ENCODE measurements around the gene ZFP36L1. TPM values are rescaled to one million over a fixed set of nuclear protein-coding genes. Genes with fewer than 3 reads are reported as not detected.

The ZFP36L1 gene
- total RNA-seq, 1 experiment from 2014 or later: 304 TPM

GRCh38 chr14:68789821-68790643 lies 2.8 kb downstream of the ZFP36L1 start:
- RAD21 ChIA-PET (ENCODE audit: low non-redundant PET in 1 of 2, low total read pairs in 2 of 2, uncharacterized antibody in 2 of 2, unreplicated experiment in 2 of 2): interaction anchor here in 1 of 2 experiments (1.0 kb wide), 1 partner anchor 542 kb away, joined by 3 read pairs; no protein-coding TSS in a partner anchor
- H3K4me1 ChIP-seq (ENCODE audit: control insufficient read depth in 1 of 2, insufficient read depth in 2 of 2, low read length in 2 of 2): peaks cover 50 to 83% of the 10 kb centered on the region in 2 experiments
- intact Hi-C loops (cut with micrococcal nuclease): loop anchor here (5.0 to 10.0 kb wide), 2 partner anchors 425 to 648 kb away; no protein-coding TSS in a partner anchor
- peak overlapping the region; percentile 81 for H3K4me2 ChIP-seq (ENCODE audit: low read length)
- DNase-seq (ENCODE audit: low read depth, low spot score) (no peak), ATAC-seq (no peak)
- peaks cover 73% of the 10 kb centered on the region for H3K79me2 ChIP-seq (ENCODE audit: insufficient read depth, low read length)
- peaks cover 9% of the 10 kb centered on the region; the same call in 1 of the 2 replicates for H4K20me1 ChIP-seq (ENCODE audit: insufficient read depth)
- peak overlapping the region; percentile 94 for H3K9ac ChIP-seq (ENCODE audit: low read length)
- no peaks in the 10 kb centered on the region for H3K27me3 ChIP-seq (ENCODE audit: insufficient read depth, low read length)
- H3K27ac ChIP-seq (ENCODE audit: low read depth, low read length): peak overlapping the region; percentile 99
- peak overlapping the region; percentile 83 to 89 for H3K4me3 ChIP-seq (replicated peaks in 1 of 2; ENCODE audit: low read depth in 1 of 2, low read length in 2 of 2)
- CTCF ChIA-PET: interaction anchor here (0.6 to 1.6 kb wide), 3 partner anchors 54 to 542 kb away, joined by 3 to 8 read pairs (median 3); no protein-coding TSS in a partner anchor
- TF ChIP-seq POLR2AphosphoS5 (IDR thresholded peaks at IDR 0.05; ENCODE audit: low read depth, low read length) (peak; percentile 60), EGR1 (IDR thresholded peaks at IDR 0.05; ENCODE audit: low read depth) (no peak)
- H3K9me2 ChIP-seq (ENCODE audit: insufficient read depth): no peaks in the 10 kb centered on the region
- no peak overlapping the region for H2AFZ ChIP-seq (ENCODE audit: low read depth, low read length, poor library complexity, severe bottlenecking)
- no TSS peak for BruUV-seq (replicated peaks)
- peaks cover 29 to 43% of the 10 kb centered on the region in 2 experiments for H3K36me3 ChIP-seq (ENCODE audit: control insufficient read depth in 1 of 2, insufficient read depth in 2 of 2, low read length in 2 of 2)
- no peaks in the 10 kb centered on the region for H3K9me3 ChIP-seq (ENCODE audit: control insufficient read depth in 1 of 2, insufficient read depth in 1 of 2, low read depth in 1 of 2, low read length in 2 of 2)
- POLR2A ChIA-PET: interaction anchor here (0.8 to 7.1 kb wide), 7 partner anchors 10 to 540 kb away, joined by 3 to 120 read pairs (median 3); no protein-coding TSS in a partner anchor

GRCh38 chr14:68788996-68789820 lies 3.7 kb downstream of the ZFP36L1 start:
- H4K20me1 ChIP-seq (ENCODE audit: insufficient read depth): peaks cover 9% of the 10 kb centered on the region; the same call in 1 of the 2 replicates
- ATAC-seq (peak; percentile 14), DNase-seq (ENCODE audit: low read depth, low spot score) (no peak)
- no peaks in the 10 kb centered on the region for H3K9me3 ChIP-seq (ENCODE audit: control insufficient read depth in 1 of 2, insufficient read depth in 1 of 2, low read depth in 1 of 2, low read length in 2 of 2)
- ChIA-PET RAD21 (ENCODE audit: low non-redundant PET in 1 of 2, low total read pairs in 2 of 2, uncharacterized antibody in 2 of 2, unreplicated experiment in 2 of 2) (interaction anchor here (0.7 to 1.0 kb wide), 2 partner anchors 541 to 608 kb away, joined by 3 read pairs; no protein-coding TSS in a partner anchor), POLR2A (interaction anchor here (0.8 to 7.1 kb wide), 9 partner anchors 9 to 856 kb away, joined by 3 to 120 read pairs (median 7); no protein-coding TSS in a partner anchor), CTCF (interaction anchor here (0.9 to 1.6 kb wide), 5 partner anchors 36 to 541 kb away, joined by 3 to 10 read pairs (median 4); no protein-coding TSS in a partner anchor)
- peaks cover 58 to 83% of the 10 kb centered on the region in 2 experiments for H3K4me1 ChIP-seq (ENCODE audit: control insufficient read depth in 1 of 2, insufficient read depth in 2 of 2, low read length in 2 of 2)
- peaks cover 29 to 43% of the 10 kb centered on the region in 2 experiments for H3K36me3 ChIP-seq (ENCODE audit: control insufficient read depth in 1 of 2, insufficient read depth in 2 of 2, low read length in 2 of 2)
- BruUV-seq (replicated peaks): no TSS peak
- H2AFZ ChIP-seq (ENCODE audit: low read depth, low read length, poor library complexity, severe bottlenecking): no peak overlapping the region
- intact Hi-C loops (cut with micrococcal nuclease): loop anchor here (1.0 to 10.0 kb wide), 2 partner anchors 424 to 541 kb away; no protein-coding TSS in a partner anchor
- TF ChIP-seq CTCF (IDR thresholded peaks at IDR 0.05 in 2 of 3, conservative IDR thresholded peaks at IDR 0.05 in 1 of 3; ENCODE audit: borderline replicate concordance in 1 of 3, insufficient read depth in 1 of 3, low read depth in 2 of 3, low read length in 2 of 3) (peak in 2 of 3 experiments; percentile 67 to 74; a peak in 4 of 6 replicates), TCF7L2 (IDR thresholded peaks at IDR 0.05; ENCODE audit: borderline replicate concordance, extremely low read depth, insufficient read depth, insufficient read length) (no peak), RAD21 (IDR thresholded peaks at IDR 0.05; ENCODE audit: low read depth) (no peak), POLR2AphosphoS5 (IDR thresholded peaks at IDR 0.05; ENCODE audit: low read depth, low read length) (0 out of 2 replicates have a peak, but pooled peaks have one; percentile 61)
- peak overlapping the region; percentile 99 for H3K27ac ChIP-seq (ENCODE audit: low read depth, low read length)
- peak overlapping the region; percentile 94 for H3K9ac ChIP-seq (ENCODE audit: low read length)
- peak overlapping the region; percentile 83 to 89 for H3K4me3 ChIP-seq (replicated peaks in 1 of 2; ENCODE audit: low read depth in 1 of 2, low read length in 2 of 2)
- no peaks in the 10 kb centered on the region for H3K9me2 ChIP-seq (ENCODE audit: insufficient read depth)
- peak overlapping the region; percentile 81 for H3K4me2 ChIP-seq (ENCODE audit: low read length)
- no peaks in the 10 kb centered on the region for H3K27me3 ChIP-seq (ENCODE audit: insufficient read depth, low read length)
- peaks cover 65% of the 10 kb centered on the region for H3K79me2 ChIP-seq (ENCODE audit: insufficient read depth, low read length)
